ENCODE results near the gene GPER1.

Gene GPER1

DNA sequence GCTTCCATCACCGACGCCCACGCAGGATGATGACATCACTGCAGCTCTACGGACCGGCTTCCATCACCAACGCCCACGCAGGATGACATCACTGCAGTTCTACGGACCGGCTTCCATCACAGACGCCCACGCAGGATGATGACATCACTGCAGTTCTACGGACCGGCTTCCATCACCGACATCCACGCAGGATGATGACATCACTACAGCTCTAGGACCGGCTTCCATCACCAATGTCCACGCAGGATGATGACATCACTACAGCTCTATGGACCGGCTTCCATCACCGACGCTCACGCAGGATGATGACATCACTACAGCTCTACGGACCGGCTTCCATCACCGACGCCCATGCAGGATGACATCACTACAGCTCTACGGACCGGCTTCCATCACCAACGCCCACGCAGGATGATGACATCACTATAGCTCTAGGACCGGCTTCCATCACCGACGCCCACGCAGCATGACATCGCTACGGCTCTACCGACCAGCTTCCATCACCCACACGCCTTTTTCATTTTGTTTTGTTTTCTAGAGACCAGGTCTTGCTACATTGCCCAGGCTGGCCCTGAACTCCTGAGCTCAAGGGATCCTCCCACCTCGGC lies 29.5 kb downstream of the GPER1 start:
- TF ChIP-seq, protein P1, sequence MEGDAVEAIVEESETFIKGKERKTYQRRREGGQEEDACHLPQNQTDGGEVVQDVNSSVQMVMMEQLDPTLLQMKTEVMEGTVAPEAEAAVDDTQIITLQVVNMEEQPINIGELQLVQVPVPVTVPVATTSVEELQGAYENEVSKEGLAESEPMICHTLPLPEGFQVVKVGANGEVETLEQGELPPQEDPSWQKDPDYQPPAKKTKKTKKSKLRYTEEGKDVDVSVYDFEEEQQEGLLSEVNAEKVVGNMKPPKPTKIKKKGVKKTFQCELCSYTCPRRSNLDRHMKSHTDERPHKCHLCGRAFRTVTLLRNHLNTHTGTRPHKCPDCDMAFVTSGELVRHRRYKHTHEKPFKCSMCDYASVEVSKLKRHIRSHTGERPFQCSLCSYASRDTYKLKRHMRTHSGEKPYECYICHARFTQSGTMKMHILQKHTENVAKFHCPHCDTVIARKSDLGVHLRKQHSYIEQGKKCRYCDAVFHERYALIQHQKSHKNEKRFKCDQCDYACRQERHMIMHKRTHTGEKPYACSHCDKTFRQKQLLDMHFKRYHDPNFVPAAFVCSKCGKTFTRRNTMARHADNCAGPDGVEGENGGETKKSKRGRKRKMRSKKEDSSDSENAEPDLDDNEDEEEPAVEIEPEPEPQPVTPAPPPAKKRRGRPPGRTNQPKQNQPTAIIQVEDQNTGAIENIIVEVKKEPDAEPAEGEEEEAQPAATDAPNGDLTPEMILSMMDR (IDR thresholded peaks at IDR 0.05; ENCODE audit: borderline replicate concordance, insufficient read depth, low read depth, low read length): no peak

DNA sequence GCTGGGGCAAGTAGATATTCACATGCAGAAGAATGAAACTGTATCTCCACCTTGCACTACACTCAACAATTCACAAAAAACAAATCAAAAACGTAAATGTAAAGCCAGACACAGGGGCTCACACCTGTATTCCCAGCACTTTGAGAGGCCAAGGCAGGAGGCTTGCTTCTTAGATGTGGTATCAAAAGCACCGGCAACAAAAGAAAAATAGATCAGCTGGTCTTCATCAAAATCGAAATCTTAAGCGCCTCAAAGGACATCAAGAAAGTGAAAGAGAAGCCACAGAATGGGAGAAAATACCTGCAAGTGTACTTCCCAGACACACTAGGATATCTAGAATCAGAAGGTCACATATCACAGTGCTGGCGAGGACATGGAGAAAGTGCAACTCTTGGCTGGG lies 31.3 kb downstream of the GPER1 start:
- H3K4me3 ChIP-seq (ENCODE audit: low read depth, low read length): no peak overlapping the region
- TF ChIP-seq, protein P1 (IDR thresholded peaks at IDR 0.05; ENCODE audit: borderline replicate concordance, insufficient read depth, low read depth, low read length): no peak

More for the DNA sequence above, 29.5 kb downstream of the GPER1 start:
- no peak overlapping the region for H3K4me3 ChIP-seq (ENCODE audit: low read depth, low read length)

DNA sequence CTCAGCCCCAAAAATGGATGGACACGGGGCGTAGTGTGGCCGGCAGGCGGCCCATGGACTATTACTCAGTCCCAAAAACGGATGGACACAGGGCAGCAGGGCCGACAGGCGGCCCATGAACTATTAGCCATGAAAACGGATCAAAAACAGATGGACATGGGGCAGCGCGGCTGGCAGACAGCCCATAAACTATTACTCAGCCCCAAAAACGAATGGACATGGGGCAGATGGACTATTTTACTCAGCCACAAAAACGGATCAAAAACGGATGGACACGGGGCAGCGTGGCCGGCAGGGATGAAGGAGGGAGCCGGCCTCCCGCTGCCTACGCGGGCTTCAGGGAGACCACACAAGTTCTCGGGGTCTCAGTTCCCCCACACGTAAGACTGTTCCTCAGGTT lies 32.9 kb downstream of the GPER1 start:
- TF ChIP-seq, protein P1 (IDR thresholded peaks at IDR 0.05; ENCODE audit: borderline replicate concordance, insufficient read depth, low read depth, low read length): no peak
- no peak overlapping the region for H3K4me3 ChIP-seq (ENCODE audit: low read depth, low read length)

DNA sequence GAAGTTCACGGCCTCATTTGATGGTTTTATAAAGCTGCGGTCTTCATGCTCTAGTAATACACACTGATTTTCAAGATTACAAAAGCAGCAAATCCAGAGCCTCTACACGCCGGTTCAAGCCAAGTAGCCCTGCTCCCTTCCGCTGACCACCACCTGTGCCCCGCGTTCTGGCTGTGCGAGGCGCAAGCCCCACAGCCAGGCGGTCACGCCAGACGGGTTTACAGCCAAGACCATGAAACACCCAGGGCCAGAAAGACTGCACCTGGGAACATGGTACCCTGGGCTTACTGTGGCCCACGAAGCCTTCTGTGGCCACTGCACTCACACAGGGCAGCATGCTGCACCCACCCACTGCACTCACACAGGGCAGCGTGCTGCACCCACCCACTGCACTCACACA lies 33.6 kb downstream of the GPER1 start:
- TF ChIP-seq, protein P1 (IDR thresholded peaks at IDR 0.05; ENCODE audit: borderline replicate concordance, insufficient read depth, low read depth, low read length): no peak
- no peak overlapping the region for H3K4me3 ChIP-seq (ENCODE audit: low read depth, low read length)

DNA sequence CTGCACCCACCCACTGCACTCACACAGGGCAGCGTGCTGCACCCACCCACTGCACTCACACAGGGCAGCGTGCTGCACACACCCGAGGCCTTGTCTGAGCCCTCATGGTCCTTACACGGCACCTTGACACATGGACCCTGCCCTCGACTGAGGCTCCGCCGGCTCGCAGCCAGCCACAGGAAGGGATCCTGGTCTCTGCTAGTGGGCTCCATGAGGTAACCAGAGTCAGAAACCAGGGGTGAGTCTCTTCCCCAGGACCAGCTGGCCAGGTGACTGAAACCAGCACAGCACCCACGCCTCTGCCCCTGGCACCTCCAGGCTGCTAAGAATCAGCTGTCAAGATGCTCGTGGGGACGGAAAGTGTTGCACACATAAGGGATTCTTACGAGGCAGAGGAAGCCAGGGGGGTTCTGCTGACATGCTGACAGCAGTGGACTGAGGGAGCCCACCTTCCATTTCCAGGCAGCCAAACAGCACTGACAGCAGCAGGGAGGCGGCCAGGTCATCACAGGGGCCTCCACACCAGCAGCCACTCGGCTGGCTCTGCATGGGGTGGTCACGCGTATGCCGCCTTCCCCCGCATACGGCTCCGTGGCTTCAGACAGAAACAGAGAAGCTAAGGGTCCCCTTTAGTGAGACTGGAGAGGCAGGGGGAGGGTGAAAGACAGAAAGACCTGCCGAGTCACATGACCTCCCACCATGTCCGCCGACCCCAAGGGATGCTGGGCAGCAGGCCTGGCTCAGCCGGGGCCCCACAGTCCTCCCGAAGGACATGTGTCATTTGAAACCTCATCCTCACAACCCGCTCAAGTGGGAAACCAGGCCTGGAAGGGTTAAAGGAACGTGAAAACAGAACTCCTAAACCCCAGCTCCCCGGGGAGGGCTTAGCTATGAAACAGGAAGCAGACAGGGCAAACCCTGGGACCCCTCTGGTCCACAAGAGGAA lies 34.2 kb downstream of the GPER1 start:
- no peak overlapping the region for H3K4me3 ChIP-seq (ENCODE audit: low read depth, low read length)
- TF ChIP-seq, protein P1 (IDR thresholded peaks at IDR 0.05; ENCODE audit: borderline replicate concordance, insufficient read depth, low read depth, low read length): no peak

DNA sequence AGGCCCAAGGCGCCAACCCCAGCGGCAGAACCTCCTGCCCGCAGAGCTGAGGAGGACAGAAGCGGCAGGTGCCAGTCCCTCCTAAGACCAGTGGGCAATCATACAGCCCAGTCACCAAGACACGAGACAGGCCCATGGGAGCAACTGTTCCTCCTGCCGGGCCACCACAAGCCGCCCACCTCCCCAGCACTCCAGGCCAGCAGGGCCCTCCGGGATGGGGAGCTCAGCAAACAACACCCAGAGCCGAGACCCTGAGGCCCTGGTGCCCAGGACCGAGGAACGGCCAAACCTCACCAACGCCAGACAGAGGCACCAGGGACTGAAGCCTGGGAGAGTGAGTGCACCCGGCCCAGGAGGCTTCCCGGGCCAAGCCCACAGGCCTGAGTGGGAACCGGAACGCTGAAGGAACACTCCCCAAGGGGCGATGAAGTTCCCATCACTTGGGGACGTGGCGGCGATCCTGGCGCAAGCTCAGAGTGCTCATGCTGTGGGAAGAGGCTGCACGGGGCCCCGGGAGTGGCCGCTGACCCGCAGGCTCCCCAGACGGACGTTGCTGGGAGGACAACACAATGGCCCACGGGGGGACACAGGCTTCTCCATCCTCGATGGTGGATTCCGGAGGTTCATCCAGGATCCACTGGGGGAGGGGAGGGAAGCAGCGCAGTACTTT lies 35.1 kb downstream of the GPER1 start:
- H3K4me3 ChIP-seq (ENCODE audit: low read depth, low read length): no peak overlapping the region
- TF ChIP-seq, protein P1 (IDR thresholded peaks at IDR 0.05; ENCODE audit: borderline replicate concordance, insufficient read depth, low read depth, low read length): no peak

Data from GM12875 (cell line).